ENCODE results near the gene CNPY1. TPM values are rescaled to one million over a fixed set of nuclear protein-coding genes. Genes with fewer than 3 reads are reported as not detected.
"Not testable (repeated sequence)": the region's sequence is repeated elsewhere in the genome, so short reads cannot be mapped to it uniquely, and the experiment has no call there.

The CNPY1 gene
- total RNA-seq, 1 experiment from 2014 or later = 1.5 TPM

- Histone ChIP-seq H3K36me3 (replicated peaks; ENCODE audit: control insufficient read depth, insufficient read depth, low read length) (no peaks in the 10 kb centered on the region), H3K27me3 (ENCODE audit: control insufficient read depth, insufficient read depth, low read length) (peaks cover 20% of the 10 kb centered on the region), H3K4me3 (ENCODE audit: insufficient read depth, low read depth, low read length) (no peak overlapping the region)
- DNase-seq = no peak
Measured at GRCh38 chr7:155521743-155522398, 24.5 kb downstream of the CNPY1 start.

- DNase-seq = no peak
- no peak overlapping the region for H3K4me3 ChIP-seq (ENCODE audit: insufficient read depth, low read depth, low read length)
- H3K27me3 ChIP-seq (ENCODE audit: control insufficient read depth, insufficient read depth, low read length) = peaks cover 25% of the 10 kb centered on the region
- H3K36me3 ChIP-seq (replicated peaks; ENCODE audit: control insufficient read depth, insufficient read depth, low read length) = no peaks in the 10 kb centered on the region
Measured at GRCh38 chr7:155521007-155521742, 25.2 kb downstream of the CNPY1 start.

- DNase-seq = no peak
- no peaks in the 10 kb centered on the region for H3K36me3 ChIP-seq (replicated peaks; ENCODE audit: control insufficient read depth, insufficient read depth, low read length)
- no peak overlapping the region for H3K4me3 ChIP-seq (ENCODE audit: insufficient read depth, low read depth, low read length)
- H3K27me3 ChIP-seq (ENCODE audit: control insufficient read depth, insufficient read depth, low read length) = peaks cover 31% of the 10 kb centered on the region
Measured at GRCh38 chr7:155520114-155520513, 26.2 kb downstream of the CNPY1 start.

GRCh38 chr7:155519358-155519757 is 27.0 kb downstream of the CNPY1 start:
- DNase-seq; H3K36me3 ChIP-seq (replicated peaks; ENCODE audit: control insufficient read depth, insufficient read depth, low read length); H3K4me3 ChIP-seq (ENCODE audit: insufficient read depth, low read depth, low read length): not testable (repeated sequence)
- H3K27me3 ChIP-seq (ENCODE audit: control insufficient read depth, insufficient read depth, low read length) = peaks cover 32% of the 10 kb centered on the region

GRCh38 chr7:155518633-155519032 is 27.7 kb downstream of the CNPY1 start:
- Histone ChIP-seq H3K4me3 (ENCODE audit: insufficient read depth, low read depth, low read length) (no peak overlapping the region), H3K27me3 (ENCODE audit: control insufficient read depth, insufficient read depth, low read length) (peaks cover 38% of the 10 kb centered on the region), H3K36me3 (replicated peaks; ENCODE audit: control insufficient read depth, insufficient read depth, low read length) (no peaks in the 10 kb centered on the region)
- no peak for DNase-seq

GRCh38 chr7:155517969-155518368 is 28.4 kb downstream of the CNPY1 start:
- DNase-seq = no peak
- peaks cover 44% of the 10 kb centered on the region for H3K27me3 ChIP-seq (ENCODE audit: control insufficient read depth, insufficient read depth, low read length)
- no peaks in the 10 kb centered on the region for H3K36me3 ChIP-seq (replicated peaks; ENCODE audit: control insufficient read depth, insufficient read depth, low read length)
- H3K4me3 ChIP-seq (ENCODE audit: insufficient read depth, low read depth, low read length) = no peak overlapping the region

- Histone ChIP-seq H3K36me3 (replicated peaks; ENCODE audit: control insufficient read depth, insufficient read depth, low read length) (no peaks in the 10 kb centered on the region), H3K27me3 (ENCODE audit: control insufficient read depth, insufficient read depth, low read length) (peaks cover 50% of the 10 kb centered on the region), H3K4me3 (ENCODE audit: insufficient read depth, low read depth, low read length) (no peak overlapping the region)
- DNase-seq = no peak
Measured at GRCh38 chr7:155517452-155517851, 28.9 kb downstream of the CNPY1 start.

- no peak for DNase-seq
- no peak overlapping the region for H3K4me3 ChIP-seq (ENCODE audit: insufficient read depth, low read depth, low read length)
- no peaks in the 10 kb centered on the region for H3K36me3 ChIP-seq (replicated peaks; ENCODE audit: control insufficient read depth, insufficient read depth, low read length)
- peaks cover 59% of the 10 kb centered on the region for H3K27me3 ChIP-seq (ENCODE audit: control insufficient read depth, insufficient read depth, low read length)
Measured at GRCh38 chr7:155516466-155516865, 29.9 kb downstream of the CNPY1 start.

- Histone ChIP-seq H3K4me3 (ENCODE audit: insufficient read depth, low read depth, low read length) (no peak overlapping the region), H3K36me3 (replicated peaks; ENCODE audit: control insufficient read depth, insufficient read depth, low read length) (no peaks in the 10 kb centered on the region), H3K27me3 (ENCODE audit: control insufficient read depth, insufficient read depth, low read length) (peaks cover 69% of the 10 kb centered on the region)
- DNase-seq = no peak
Measured at GRCh38 chr7:155515318-155515717, 31.0 kb downstream of the CNPY1 start.

GRCh38 chr7:155514296-155514695 is 32.1 kb downstream of the CNPY1 start:
- H3K36me3 ChIP-seq (replicated peaks; ENCODE audit: control insufficient read depth, insufficient read depth, low read length) = no peaks in the 10 kb centered on the region
- no peak for DNase-seq
- peaks cover 73% of the 10 kb centered on the region for H3K27me3 ChIP-seq (ENCODE audit: control insufficient read depth, insufficient read depth, low read length)
- no peak overlapping the region for H3K4me3 ChIP-seq (ENCODE audit: insufficient read depth, low read depth, low read length)

GRCh38 chr7:155513543-155514285 is 32.6 kb downstream of the CNPY1 start:
- H3K4me3 ChIP-seq (ENCODE audit: insufficient read depth, low read depth, low read length) = no peak overlapping the region
- peaks cover 75% of the 10 kb centered on the region for H3K27me3 ChIP-seq (ENCODE audit: control insufficient read depth, insufficient read depth, low read length)
- no peak for DNase-seq
- H3K36me3 ChIP-seq (replicated peaks; ENCODE audit: control insufficient read depth, insufficient read depth, low read length) = no peaks in the 10 kb centered on the region

GRCh38 chr7:155512246-155512887 is 34.0 kb downstream of the CNPY1 start:
- DNase-seq = no peak
- peaks cover 77% of the 10 kb centered on the region for H3K27me3 ChIP-seq (ENCODE audit: control insufficient read depth, insufficient read depth, low read length)
- no peaks in the 10 kb centered on the region for H3K36me3 ChIP-seq (replicated peaks; ENCODE audit: control insufficient read depth, insufficient read depth, low read length)
- no peak overlapping the region for H3K4me3 ChIP-seq (ENCODE audit: insufficient read depth, low read depth, low read length)

GRCh38 chr7:155511702-155511996 is 34.7 kb downstream of the CNPY1 start:
- H3K36me3 ChIP-seq (replicated peaks; ENCODE audit: control insufficient read depth, insufficient read depth, low read length) = no peaks in the 10 kb centered on the region
- peaks cover 77% of the 10 kb centered on the region for H3K27me3 ChIP-seq (ENCODE audit: control insufficient read depth, insufficient read depth, low read length)
- H3K4me3 ChIP-seq (ENCODE audit: insufficient read depth, low read depth, low read length) = no peak overlapping the region
- no peak for DNase-seq

- Histone ChIP-seq H3K27me3 (ENCODE audit: control insufficient read depth, insufficient read depth, low read length) (peaks cover 79% of the 10 kb centered on the region), H3K4me3 (ENCODE audit: insufficient read depth, low read depth, low read length) (no peak overlapping the region; the same call in 1 of the 2 replicates), H3K36me3 (replicated peaks; ENCODE audit: control insufficient read depth, insufficient read depth, low read length) (no peaks in the 10 kb centered on the region)
- DNase-seq = no peak
Measured at GRCh38 chr7:155510975-155511701, 35.2 kb downstream of the CNPY1 start.
